HEK293 (cell line): Measurements from ENCODE around the gene GSAP.

Source experiments
- CTCF ChIP-seq: fragments of 450-650 bp; formaldehyde crosslinking; IDR thresholded peaks from 2 replicates; pipeline ENCODE4 v1.5.1; 2016; ENCODE audit warnings: missing biosample characterization, missing genetic modification characterization
- MEIS1 ChIP-seq: sonication (generic); formaldehyde crosslinking; IDR thresholded peaks from 2 replicates; pipeline ENCODE4 v1.8.1; 2022; ENCODE audit warnings: missing genetic modification reagents, mild to moderate bottlenecking, borderline replicate concordance
- PRDM1 ChIP-seq: fragments of 450-650 bp; formaldehyde crosslinking; IDR thresholded peaks from 2 replicates; pipeline ENCODE4; 2016; ENCODE audit warnings: missing biosample characterization, missing genetic modification characterization
- REST ChIP-seq: fragments of 450-650 bp; formaldehyde crosslinking; IDR thresholded peaks from 2 replicates; pipeline ENCODE4 v1.5.1; 2016; ENCODE audit warnings: missing biosample characterization, missing genetic modification characterization
- SALL2 ChIP-seq: fragments of 450-650 bp; formaldehyde crosslinking; IDR thresholded peaks from 2 replicates; pipeline ENCODE4 v1.5.0; 2017; ENCODE audit warnings: missing biosample characterization, mild to moderate bottlenecking, missing genetic modification characterization, borderline replicate concordance
- TCF7L2 ChIP-seq: IDR thresholded peaks from 2 replicates; pipeline ENCODE4 v1.6.1; 2011; ENCODE audit warnings: low read depth, mild to moderate bottlenecking, inconsistent platforms, low read length, moderate library complexity, borderline replicate concordance
- ZBTB11 ChIP-seq: fragments of 450-650 bp; formaldehyde crosslinking; conservative IDR thresholded peaks from 2 replicates; pipeline ENCODE4 v1.5.1; 2016; ENCODE audit warnings: low read depth, missing biosample characterization, missing genetic modification characterization
- ZBTB7A ChIP-seq: fragments of 450-650 bp; formaldehyde crosslinking; IDR thresholded peaks from 2 replicates; pipeline ENCODE4 v1.5.1; 2016; ENCODE audit warnings: low read depth, missing biosample characterization, missing genetic modification characterization
- ZNF10 ChIP-seq: fragments of 450-650 bp; formaldehyde crosslinking; IDR thresholded peaks from 2 replicates; pipeline ENCODE4 v1.5.1; 2017; ENCODE audit warnings: missing biosample characterization, missing genetic modification characterization
- ZNF174 ChIP-seq: fragments of 450-650 bp; formaldehyde crosslinking; IDR thresholded peaks from 2 replicates; pipeline ENCODE4 v1.5.0; 2017; ENCODE audit warnings: missing biosample characterization, mild to moderate bottlenecking, missing genetic modification characterization
- ZNF280D ChIP-seq: fragments of 450-650 bp; formaldehyde crosslinking; IDR thresholded peaks from 2 replicates; pipeline ENCODE4 v1.5.1; 2016; ENCODE audit warnings: missing biosample characterization, missing genetic modification characterization
- ZNF311 ChIP-seq: fragments of 450-650 bp; formaldehyde crosslinking; IDR thresholded peaks from 2 replicates; pipeline ENCODE4 v1.5.1; 2017; ENCODE audit warnings: missing biosample characterization, missing genetic modification characterization, borderline replicate concordance
- ZNF549 ChIP-seq: fragments of 450-650 bp; IDR thresholded peaks from 2 replicates; pipeline ENCODE4 v1.5.1; 2018; ENCODE audit warnings: missing biosample characterization, missing genetic modification characterization, mild to moderate bottlenecking, inconsistent platforms, moderate library complexity
- ZNF600 ChIP-seq: fragments of 450-650 bp; formaldehyde crosslinking; IDR thresholded peaks from 2 replicates; pipeline ENCODE4 v1.5.1; 2016; ENCODE audit warnings: missing biosample characterization, missing genetic modification characterization

- TF ChIP-seq CTCF (tag by site-specific recombination) (no peak), ZNF311 (tag by site-specific recombination) (no peak), REST (tag by site-specific recombination) (no peak), ZNF600 (tag by site-specific recombination) (no peak), SALL2 (tag by site-specific recombination) (no peak), ZBTB7A (tag by site-specific recombination) (no peak), PRDM1 (tag by site-specific recombination) (no peak), ZNF10 (tag by site-specific recombination) (no peak), ZBTB11 (tag by site-specific recombination) (no peak), ZNF174 (no peak), MEIS1 (CRISPR knock-in tag) (no peak), ZNF280D (tag by site-specific recombination) (no peak), ZNF549 (tag by site-specific recombination) (no peak), TCF7L2 (no peak)
These were observed 87.5 kb downstream of the GSAP start for GRCh38 chr7:77328669-77329068.
